ENCODE measurements around the gene WFDC12.

WFDC12 gene

DNA sequence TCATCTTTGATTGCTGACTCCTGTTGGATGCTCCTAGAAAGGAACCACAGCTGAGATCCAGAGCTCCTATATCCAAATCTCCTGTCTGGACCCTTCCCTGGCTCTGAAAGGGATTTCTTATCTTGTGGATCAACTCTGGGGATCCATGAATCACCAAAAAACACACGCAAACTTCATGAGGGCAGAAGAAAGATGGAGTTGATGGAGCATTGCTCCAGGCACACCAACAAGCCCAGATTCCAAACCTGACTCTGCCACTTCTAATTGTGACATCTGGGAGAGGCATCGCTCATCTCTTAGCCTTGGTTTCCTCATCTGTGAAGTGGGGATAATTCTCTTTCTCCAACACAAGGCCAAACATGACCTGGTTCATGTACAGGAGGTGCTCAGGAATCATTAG, 30.1 kb downstream of the WFDC12 start:
- in situ Hi-C loops (cut with MboI; ENCODE audit: low sequenced_read_pairs) = loop anchor here (5.0 kb wide), 1 partner anchor 82 kb away; no protein-coding TSS in a partner anchor
- no peaks in the 10 kb centered on the region for H3K36me3 ChIP-seq (replicated peaks)
- H3K4me3 ChIP-seq = no peak overlapping the region
- H3K27me3 ChIP-seq (ENCODE audit: low read depth) = no peaks in the 10 kb centered on the region
- DNase-seq (ENCODE audit: low spot score in 2 of 2) = no peak
- no peaks in the 10 kb centered on the region for H3K9me3 ChIP-seq
- H3K4me1 ChIP-seq = no peaks in the 10 kb centered on the region

DNA sequence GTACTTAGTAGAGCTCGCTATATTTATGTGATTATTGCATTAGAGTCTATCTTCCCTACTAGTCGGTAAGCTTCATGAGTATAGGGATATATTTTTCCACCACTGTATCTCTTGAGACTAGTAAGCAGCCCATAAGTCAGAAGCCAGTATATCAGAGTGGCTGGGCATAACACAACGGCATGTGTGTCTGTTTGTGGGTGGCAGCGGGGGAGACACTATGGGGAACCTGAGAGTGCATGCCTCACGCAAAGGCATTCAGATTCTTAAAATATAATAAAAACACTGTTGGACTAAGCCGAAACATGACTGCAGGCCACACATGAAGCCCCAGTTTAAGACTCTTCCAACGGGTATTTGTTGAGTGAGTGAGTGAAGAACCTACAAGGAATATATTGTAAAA, 31.4 kb downstream of the WFDC12 start:
- no peak for DNase-seq (ENCODE audit: low spot score in 2 of 2)
- no peaks in the 10 kb centered on the region for H3K36me3 ChIP-seq (replicated peaks)
- in situ Hi-C loops (cut with MboI; ENCODE audit: low sequenced_read_pairs) = loop anchor here (5.0 kb wide), 1 partner anchor 81 kb away; no protein-coding TSS in a partner anchor

DNA sequence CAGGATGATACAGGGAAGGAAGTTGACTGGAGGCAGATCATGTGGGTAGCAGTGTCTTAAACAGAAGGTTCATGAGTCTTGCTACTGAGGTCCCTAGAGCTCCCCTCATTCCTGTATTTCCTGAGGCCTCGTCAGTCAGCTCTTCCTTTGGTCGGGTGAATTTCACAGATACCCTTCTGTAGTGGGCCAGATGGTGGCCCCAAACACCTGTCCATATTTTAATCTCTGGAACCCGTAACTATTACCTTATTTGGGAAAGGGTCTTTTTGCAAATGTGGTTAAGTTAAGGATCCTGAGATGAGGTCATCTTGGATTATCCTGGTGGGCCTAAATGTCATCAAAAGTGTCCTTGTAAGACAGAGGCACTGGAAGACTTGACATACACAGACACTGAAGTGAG, 32.9 kb downstream of the WFDC12 start:
- in situ Hi-C loops (cut with MboI; ENCODE audit: low sequenced_read_pairs) = loop anchor here (5.0 kb wide), 1 partner anchor 79 kb away; no protein-coding TSS in a partner anchor
- Histone ChIP-seq H3K4me1 (no peaks in the 10 kb centered on the region), H3K9me3 (no peaks in the 10 kb centered on the region), H3K4me3 (no peak overlapping the region), H3K36me3 (replicated peaks) (no peaks in the 10 kb centered on the region), H3K27me3 (ENCODE audit: low read depth) (no peaks in the 10 kb centered on the region)
- no peak for DNase-seq (ENCODE audit: low spot score in 2 of 2)

More for the DNA sequence above, 31.4 kb downstream of the WFDC12 start:
- H3K9me3 ChIP-seq = no peaks in the 10 kb centered on the region
- no peak overlapping the region for H3K4me3 ChIP-seq
- H3K27me3 ChIP-seq (ENCODE audit: low read depth) = no peaks in the 10 kb centered on the region
- H3K4me1 ChIP-seq = no peaks in the 10 kb centered on the region

DNA sequence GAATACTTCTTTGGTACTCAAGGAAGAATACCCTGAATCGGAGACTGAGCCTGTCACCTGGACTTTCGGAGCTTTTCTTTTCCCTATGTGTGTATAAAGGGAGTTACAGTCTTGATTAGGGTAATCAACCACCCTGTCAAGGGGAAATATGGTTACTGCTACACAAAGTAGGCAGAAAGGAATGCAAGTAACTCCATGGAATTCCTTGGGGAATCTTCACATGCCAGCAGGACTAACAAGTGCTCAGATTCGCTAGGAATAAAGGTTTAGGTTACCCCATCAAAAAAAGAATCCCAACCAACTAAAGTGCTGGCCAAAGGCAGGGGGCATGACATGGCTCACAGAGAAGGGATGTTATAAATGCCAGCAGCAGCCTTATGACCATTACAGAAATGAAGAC, 33.8 kb downstream of the WFDC12 start:
- Histone ChIP-seq H3K9me3 (no peaks in the 10 kb centered on the region), H3K4me3 (no peak overlapping the region), H3K4me1 (no peaks in the 10 kb centered on the region), H3K36me3 (replicated peaks) (no peaks in the 10 kb centered on the region), H3K27me3 (ENCODE audit: low read depth) (no peaks in the 10 kb centered on the region)
- no peak for DNase-seq (ENCODE audit: low spot score in 2 of 2)
- in situ Hi-C loops (cut with MboI; ENCODE audit: low sequenced_read_pairs) = loop anchor here (5.0 kb wide), 1 partner anchor 78 kb away; no protein-coding TSS in a partner anchor

DNA sequence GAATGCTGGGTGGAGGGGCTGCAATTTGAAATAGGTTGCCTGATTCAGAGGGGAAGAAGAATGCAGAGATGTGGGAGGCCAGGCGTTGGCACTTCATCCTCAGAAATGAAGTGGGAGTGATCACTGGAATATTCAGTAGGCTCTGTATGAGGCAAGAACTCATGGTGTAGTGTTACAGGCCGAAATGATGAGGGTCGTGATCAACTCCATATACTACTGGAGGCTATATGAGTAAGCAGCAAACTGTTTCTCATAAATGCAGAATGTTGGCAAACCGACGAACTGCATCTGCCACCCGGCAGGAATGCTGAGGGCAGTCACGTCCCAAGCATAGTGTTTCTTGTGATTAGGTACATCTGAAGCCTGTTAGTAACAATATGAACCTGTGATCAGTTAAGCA, 36.0 kb downstream of the WFDC12 start:
- Histone ChIP-seq H3K36me3 (replicated peaks) (no peaks in the 10 kb centered on the region), H3K27me3 (ENCODE audit: low read depth) (no peaks in the 10 kb centered on the region), H3K4me3 (no peak overlapping the region), H3K4me1 (no peaks in the 10 kb centered on the region), H3K9me3 (no peaks in the 10 kb centered on the region)
- in situ Hi-C loops (cut with MboI; ENCODE audit: low sequenced_read_pairs) = no loop called here
- DNase-seq (ENCODE audit: low spot score in 2 of 2) = no peak

DNA sequence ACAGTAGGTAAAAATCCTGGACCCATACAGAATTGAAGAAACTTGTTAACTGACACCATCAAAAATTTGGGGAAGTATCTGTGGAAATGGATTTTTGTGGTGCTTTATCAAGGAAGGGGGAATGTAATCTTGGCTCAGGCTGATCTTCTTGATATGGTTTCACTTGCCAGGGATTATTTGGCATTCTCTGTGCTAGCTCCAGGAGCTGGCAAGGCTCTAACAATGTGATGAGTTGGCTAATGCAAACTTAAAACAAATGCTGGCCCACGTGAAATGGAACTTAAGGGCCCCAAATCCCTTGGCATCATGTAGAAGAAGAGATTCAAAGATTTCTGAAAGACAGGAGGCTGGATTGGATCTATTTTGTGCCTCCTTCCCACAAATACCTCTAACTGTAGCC, 36.5 kb downstream of the WFDC12 start:
- Histone ChIP-seq H3K4me1 (no peaks in the 10 kb centered on the region), H3K27me3 (ENCODE audit: low read depth) (no peaks in the 10 kb centered on the region), H3K36me3 (replicated peaks) (no peaks in the 10 kb centered on the region), H3K4me3 (no peak overlapping the region), H3K9me3 (no peaks in the 10 kb centered on the region)
- in situ Hi-C loops (cut with MboI; ENCODE audit: low sequenced_read_pairs) = no loop called here
- no peak for DNase-seq (ENCODE audit: low spot score in 2 of 2)

DNA sequence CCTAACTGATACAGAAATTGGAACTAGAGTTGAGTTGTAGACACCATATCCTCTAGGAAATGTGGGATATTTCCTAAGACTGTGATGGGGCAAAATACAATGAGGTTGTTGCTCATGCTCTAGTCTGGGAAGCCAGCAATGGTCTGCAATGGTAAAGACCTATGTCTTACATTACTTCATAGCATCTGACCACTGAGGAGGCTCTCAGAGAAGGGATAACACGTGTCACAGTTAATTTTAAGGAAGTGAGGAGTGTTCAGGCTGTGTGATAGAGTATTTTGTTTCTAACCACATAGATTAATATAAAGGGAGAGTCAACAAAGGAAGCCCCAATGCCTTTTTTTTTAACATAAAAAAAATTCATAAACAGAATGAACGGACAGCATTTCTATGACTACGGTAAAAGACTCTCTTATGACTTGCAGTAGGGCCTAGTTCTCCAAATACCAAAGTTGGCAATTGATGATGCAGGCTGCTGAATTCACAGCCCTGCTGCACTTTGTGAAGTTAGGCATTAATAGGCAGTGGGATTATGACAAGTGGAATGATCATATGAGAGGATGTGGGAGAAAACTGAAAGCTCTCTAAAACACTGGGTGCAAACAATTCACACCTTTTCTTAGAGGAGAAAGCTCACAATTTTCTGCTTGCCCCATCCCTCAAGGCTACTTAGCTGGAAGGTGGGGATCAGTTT, 37.0 kb downstream of the WFDC12 start:
- no peak for DNase-seq (ENCODE audit: low spot score in 2 of 2)

DNA sequence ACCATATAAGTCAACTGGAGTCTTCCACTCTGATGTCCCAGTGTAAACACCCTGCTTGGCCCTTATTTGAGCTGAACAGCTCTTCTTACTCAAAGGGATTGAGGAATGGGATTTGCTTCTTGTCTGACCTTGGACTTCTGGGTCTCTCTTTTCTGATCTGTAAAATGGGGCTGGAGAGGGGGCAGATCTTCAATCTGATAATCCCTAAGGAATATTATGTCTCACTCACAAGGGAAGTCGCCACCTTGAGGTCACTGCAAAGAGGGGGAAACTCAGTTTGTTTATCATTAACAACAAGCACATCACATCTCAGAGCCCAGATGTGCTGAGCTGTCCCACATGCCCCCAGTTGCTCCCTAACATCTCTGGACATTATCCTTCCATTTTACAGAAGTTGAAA, 38.4 kb downstream of the WFDC12 start:
- H3K27me3 ChIP-seq (ENCODE audit: low read depth) = no peaks in the 10 kb centered on the region
- no peaks in the 10 kb centered on the region for H3K4me1 ChIP-seq
- peaks cover 5% of the 10 kb centered on the region; the same call in 1 of the 2 replicates for H3K36me3 ChIP-seq (replicated peaks)
- no peak overlapping the region for H3K4me3 ChIP-seq
- no peaks in the 10 kb centered on the region for H3K9me3 ChIP-seq
- DNase-seq (ENCODE audit: low spot score in 2 of 2) = no peak
- in situ Hi-C loops (cut with MboI; ENCODE audit: low sequenced_read_pairs) = no loop called here

More for the DNA sequence above, 37.0 kb downstream of the WFDC12 start:
- in situ Hi-C loops (cut with MboI; ENCODE audit: low sequenced_read_pairs) = no loop called here
- Histone ChIP-seq H3K36me3 (replicated peaks) (peaks cover 5% of the 10 kb centered on the region; the same call in 1 of the 2 replicates), H3K9me3 (no peaks in the 10 kb centered on the region), H3K4me3 (no peak overlapping the region), H3K4me1 (no peaks in the 10 kb centered on the region), H3K27me3 (ENCODE audit: low read depth) (no peaks in the 10 kb centered on the region)

DNA sequence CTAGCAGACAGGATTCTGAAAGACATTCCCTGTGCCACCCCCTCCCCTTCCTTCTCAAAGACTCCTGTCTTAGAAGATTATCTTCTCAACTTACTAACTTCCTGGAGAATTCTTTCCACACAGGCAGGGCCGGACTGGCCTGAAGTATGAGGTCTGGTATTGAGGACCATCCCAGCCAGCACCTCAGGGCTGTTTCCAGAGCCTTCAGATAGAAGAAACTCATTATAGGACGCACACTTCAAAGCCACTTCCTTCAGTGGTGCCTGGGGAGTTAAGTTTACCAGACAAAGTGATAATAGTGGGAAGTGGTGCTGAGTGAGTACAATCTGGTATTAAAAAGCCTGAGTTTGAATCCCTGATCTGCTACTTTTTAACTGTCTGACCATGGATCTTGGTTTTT, 39.0 kb downstream of the WFDC12 start:
- Histone ChIP-seq H3K9me3 (no peaks in the 10 kb centered on the region), H3K36me3 (replicated peaks) (peaks cover 5% of the 10 kb centered on the region; the same call in 1 of the 2 replicates), H3K27me3 (ENCODE audit: low read depth) (no peaks in the 10 kb centered on the region), H3K4me3 (no peak overlapping the region), H3K4me1 (no peaks in the 10 kb centered on the region)
- in situ Hi-C loops (cut with MboI; ENCODE audit: low sequenced_read_pairs) = no loop called here
- no peak for DNase-seq (ENCODE audit: low spot score in 2 of 2)

DNA sequence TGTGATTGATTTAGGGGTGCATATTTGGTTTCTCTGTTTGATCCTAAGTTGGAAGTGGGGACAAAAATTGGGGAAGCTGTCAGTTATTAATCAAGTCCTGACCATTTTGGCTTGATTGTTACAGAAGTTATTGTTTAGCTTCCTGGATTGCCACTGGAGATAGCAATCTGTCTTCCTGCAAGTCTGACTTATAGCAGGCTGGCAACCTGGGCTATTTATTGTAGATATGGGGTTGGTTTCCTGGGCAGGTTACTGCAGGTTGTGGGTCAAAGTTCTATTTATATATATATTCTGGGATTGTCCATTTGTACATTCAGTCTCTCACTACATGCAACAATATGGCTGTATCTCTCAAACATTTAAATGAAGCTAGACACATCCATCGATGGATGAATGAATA, 41.1 kb downstream of the WFDC12 start:
- no peak overlapping the region for H3K4me3 ChIP-seq
- in situ Hi-C loops (cut with MboI; ENCODE audit: low sequenced_read_pairs) = no loop called here
- no peak for DNase-seq (ENCODE audit: low spot score in 2 of 2)
- H3K27me3 ChIP-seq (ENCODE audit: low read depth) = no peaks in the 10 kb centered on the region
- no peaks in the 10 kb centered on the region for H3K9me3 ChIP-seq
- peaks cover 9% of the 10 kb centered on the region; the same call in 1 of the 2 replicates for H3K36me3 ChIP-seq (replicated peaks)
- no peaks in the 10 kb centered on the region for H3K4me1 ChIP-seq

DNA sequence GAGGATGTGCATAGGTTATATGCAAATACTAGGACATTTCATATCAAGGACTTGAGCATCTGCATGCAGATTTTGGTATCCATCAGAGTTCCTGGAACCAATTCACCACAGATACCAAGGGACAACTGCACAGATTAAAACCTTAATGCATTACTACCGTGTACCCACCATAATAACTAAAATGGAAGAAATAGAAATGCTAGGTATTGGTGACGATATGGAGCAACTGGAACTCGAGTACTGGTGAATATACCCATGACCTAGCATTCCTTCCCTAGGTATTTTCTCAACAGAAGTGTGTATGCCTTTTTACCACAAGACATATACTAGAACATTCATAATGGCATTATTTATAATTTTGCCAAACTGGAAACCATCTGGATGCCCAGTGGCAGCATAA, 41.8 kb downstream of the WFDC12 start:
- H3K36me3 ChIP-seq (replicated peaks) = peaks cover 9% of the 10 kb centered on the region; the same call in 1 of the 2 replicates
- DNase-seq (ENCODE audit: low spot score in 2 of 2) = no peak

DNA sequence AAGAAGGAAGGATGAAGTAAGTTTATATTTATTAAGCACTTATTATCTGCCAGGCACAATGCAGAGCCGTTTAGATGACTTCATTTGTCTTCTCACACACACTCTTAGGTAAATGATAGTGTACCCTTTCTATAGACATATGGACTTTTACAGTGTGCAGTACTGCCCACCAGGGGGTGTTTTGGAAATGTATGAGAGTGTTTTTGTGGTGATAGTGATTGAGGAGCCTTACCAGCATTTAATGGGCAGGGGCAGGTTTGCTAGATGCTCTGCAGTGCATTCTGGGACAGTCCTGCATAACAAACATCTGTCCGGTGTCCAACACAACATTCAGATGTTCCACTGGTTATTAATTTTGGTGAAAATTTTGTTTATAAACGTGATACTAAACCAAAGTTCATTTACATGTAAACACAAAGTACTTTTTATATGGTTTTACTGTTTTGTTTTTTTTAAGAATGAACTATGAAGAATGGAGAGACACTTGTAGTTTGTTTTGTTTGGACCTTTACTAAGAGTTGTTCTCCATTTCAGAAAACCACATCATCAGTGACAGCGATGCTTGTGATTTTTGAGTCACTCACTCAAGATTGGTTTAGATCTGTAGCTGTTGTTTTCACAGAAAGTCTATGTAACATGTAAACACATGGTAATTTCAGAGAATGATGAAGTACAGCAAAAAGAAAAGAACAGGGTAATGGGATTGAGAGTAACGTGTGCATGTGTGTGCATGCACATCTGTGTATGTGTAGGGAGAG, 43.2 kb downstream of the WFDC12 start:
- Histone ChIP-seq H3K4me1 (no peaks in the 10 kb centered on the region), H3K36me3 (replicated peaks) (peaks cover 17% of the 10 kb centered on the region), H3K4me3 (no peak overlapping the region), H3K27me3 (ENCODE audit: low read depth) (no peaks in the 10 kb centered on the region), H3K9me3 (no peaks in the 10 kb centered on the region)
- in situ Hi-C loops (cut with MboI; ENCODE audit: low sequenced_read_pairs) = no loop called here
- DNase-seq (ENCODE audit: low spot score in 2 of 2) = peak; percentile 13 to 34

More for the DNA sequence above, 41.8 kb downstream of the WFDC12 start:
- in situ Hi-C loops (cut with MboI; ENCODE audit: low sequenced_read_pairs) = no loop called here
- Histone ChIP-seq H3K27me3 (ENCODE audit: low read depth) (no peaks in the 10 kb centered on the region), H3K4me3 (no peak overlapping the region), H3K9me3 (no peaks in the 10 kb centered on the region), H3K4me1 (no peaks in the 10 kb centered on the region)

DNA sequence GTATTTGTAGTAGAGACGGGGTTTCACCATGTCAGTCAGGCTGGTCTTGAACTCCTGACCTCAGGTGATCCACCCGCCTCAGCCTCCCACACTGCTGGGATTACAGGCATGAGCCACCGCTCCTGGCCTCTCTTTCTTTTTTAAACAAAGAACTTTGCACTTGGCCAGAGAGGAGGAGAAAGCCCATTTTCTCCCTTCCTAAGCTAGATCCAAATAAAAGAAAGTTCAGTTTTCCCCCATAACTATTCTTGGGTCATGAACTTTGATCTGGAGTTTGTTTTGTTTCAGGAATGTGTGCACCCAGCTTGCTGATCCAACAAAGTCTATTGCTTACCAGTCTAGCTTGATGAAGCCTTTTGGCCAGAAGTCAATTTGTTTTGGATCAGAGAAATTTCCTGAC, 46.7 kb downstream of the WFDC12 start:
- in situ Hi-C loops (cut with MboI; ENCODE audit: low sequenced_read_pairs) = no loop called here
- no peaks in the 10 kb centered on the region for H3K27me3 ChIP-seq (ENCODE audit: low read depth)
- no peaks in the 10 kb centered on the region for H3K4me1 ChIP-seq
- DNase-seq (ENCODE audit: low spot score in 2 of 2) = no peak
- peaks cover 19% of the 10 kb centered on the region for H3K36me3 ChIP-seq (replicated peaks)
- H3K9me3 ChIP-seq = no peaks in the 10 kb centered on the region
- no peak overlapping the region for H3K4me3 ChIP-seq
